Dendritic cell treated with granulocyte-macrophage colony-stimulating factor and Interleukin-4, amounts not matched to agents 40 ng/mL and 50 ng/mL, for 4 days (primary cell): ENCODE data around the gene ZPBP.
"Not testable (repeated sequence)": the region's sequence is repeated elsewhere in the genome, so short reads cannot be mapped to it uniquely, and the experiment has no call there.

ENCODE experiments used
- H3K27ac Mint-ChIP-seq: one replicate; pipeline ENCODE4 v1.8.0; 2022; ENCODE audit warnings: mild to moderate bottlenecking, mixed read lengths
- H3K27me3 Mint-ChIP-seq: one replicate; pipeline ENCODE4 v1.8.0; 2022; ENCODE audit warnings: mild to moderate bottlenecking, mixed read lengths
- H3K36me3 Mint-ChIP-seq: one replicate; pipeline ENCODE4 v1.8.0; 2022; ENCODE audit warnings: low read depth, mixed read lengths
- H3K4me1 Mint-ChIP-seq: one replicate; pipeline ENCODE4 v1.8.0; 2022; ENCODE audit warnings: low read depth, mixed read lengths
- H3K4me3 Mint-ChIP-seq: one replicate; pipeline ENCODE4 v1.8.0; 2022; ENCODE audit warnings: mild to moderate bottlenecking, moderate library complexity, mixed read lengths
- H3K9me3 Mint-ChIP-seq: one replicate; pipeline ENCODE4 v1.8.0; 2022; ENCODE audit warnings: mixed read lengths
- intact Hi-C: fragments of 100-400 bp; cut with micrococcal nuclease; formaldehyde crosslinking; loops from one replicate; pipeline ENCODE4 v1.15.0; 2022

Gene ZPBP

DNA sequence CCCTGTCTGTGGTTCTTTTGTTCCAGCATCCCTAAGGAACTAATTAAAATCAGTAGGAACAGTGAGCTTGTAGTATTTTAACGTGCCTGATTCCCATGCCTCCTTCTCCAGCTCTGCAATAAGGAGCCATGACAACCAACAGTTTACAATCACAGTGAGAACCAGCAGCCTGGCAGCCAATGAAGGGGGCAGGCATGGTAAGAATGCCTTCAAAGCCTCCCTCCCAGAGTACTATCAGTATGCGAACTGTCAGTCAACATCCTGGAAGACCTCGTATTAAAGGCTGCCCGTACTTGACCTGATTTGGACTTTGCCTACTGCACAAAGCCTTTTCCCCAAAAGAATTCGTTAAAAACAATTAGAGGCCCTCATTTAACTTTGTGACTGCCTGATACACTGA lies 7.7 kb downstream of the ZPBP start:
- intact Hi-C loops = no loop called here
- H3K27ac Mint-ChIP-seq = no peak overlapping the region
- no peaks in the 10 kb centered on the region for H3K4me1 Mint-ChIP-seq
- H3K9me3 Mint-ChIP-seq = no peaks in the 10 kb centered on the region
- H3K4me3 Mint-ChIP-seq = no peak overlapping the region
- no peaks in the 10 kb centered on the region for H3K27me3 Mint-ChIP-seq
- H3K36me3 Mint-ChIP-seq = no peaks in the 10 kb centered on the region

DNA sequence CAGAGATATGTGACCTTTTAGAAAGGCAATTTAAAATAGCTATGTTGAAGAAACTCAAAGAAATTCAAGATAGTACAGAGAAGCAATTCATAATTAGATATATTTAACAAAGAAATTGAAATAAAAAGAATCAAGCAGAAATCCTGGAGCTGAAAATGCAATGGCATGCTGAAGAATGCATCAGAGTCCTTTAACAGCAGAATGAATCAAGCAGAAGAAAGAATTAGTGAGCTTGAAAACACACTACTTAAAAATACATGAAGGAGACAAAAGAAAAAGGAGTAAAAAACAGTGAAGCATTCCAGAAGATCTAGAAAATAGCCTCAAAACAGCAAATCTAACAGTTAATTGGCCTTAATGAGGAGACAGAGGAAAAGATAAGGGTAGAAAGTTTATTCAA lies 20.0 kb downstream of the ZPBP start:
- intact Hi-C loops = no loop called here
- Mint-ChIP-seq H3K9me3 (peaks cover 17% of the 10 kb centered on the region), H3K4me3 (no peak overlapping the region), H3K36me3 (no peaks in the 10 kb centered on the region), H3K27me3 (peaks cover 2% of the 10 kb centered on the region), H3K4me1 (peaks cover 17% of the 10 kb centered on the region), H3K27ac (no peak overlapping the region)

DNA sequence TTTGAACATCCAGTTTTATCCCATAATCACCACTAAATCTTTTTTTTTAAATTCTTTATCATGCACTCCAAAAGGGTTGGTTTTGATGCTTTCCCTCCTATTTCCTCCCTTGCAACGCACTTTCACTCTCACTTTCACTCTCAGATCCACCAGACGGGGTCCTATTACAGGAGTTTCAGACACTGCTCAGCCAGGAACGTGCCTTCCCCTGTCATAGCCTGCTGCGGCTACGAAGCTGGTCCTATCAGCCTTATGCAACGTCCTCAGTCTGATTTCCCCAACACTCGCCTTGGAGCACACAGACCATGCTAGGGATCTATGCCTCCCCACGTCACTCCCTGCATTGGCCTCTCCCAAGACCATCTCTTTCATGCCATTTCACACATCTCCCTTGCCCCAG lies 23.4 kb downstream of the ZPBP start:
- H3K4me1 Mint-ChIP-seq = peaks cover 17% of the 10 kb centered on the region
- intact Hi-C loops = no loop called here
- peaks cover 17% of the 10 kb centered on the region for H3K9me3 Mint-ChIP-seq
- H3K27me3 Mint-ChIP-seq = no peaks in the 10 kb centered on the region
- H3K27ac Mint-ChIP-seq = peak overlapping the region; percentile 1
- H3K36me3 Mint-ChIP-seq = no peaks in the 10 kb centered on the region
- H3K4me3 Mint-ChIP-seq = peak overlapping the region; percentile 75

DNA sequence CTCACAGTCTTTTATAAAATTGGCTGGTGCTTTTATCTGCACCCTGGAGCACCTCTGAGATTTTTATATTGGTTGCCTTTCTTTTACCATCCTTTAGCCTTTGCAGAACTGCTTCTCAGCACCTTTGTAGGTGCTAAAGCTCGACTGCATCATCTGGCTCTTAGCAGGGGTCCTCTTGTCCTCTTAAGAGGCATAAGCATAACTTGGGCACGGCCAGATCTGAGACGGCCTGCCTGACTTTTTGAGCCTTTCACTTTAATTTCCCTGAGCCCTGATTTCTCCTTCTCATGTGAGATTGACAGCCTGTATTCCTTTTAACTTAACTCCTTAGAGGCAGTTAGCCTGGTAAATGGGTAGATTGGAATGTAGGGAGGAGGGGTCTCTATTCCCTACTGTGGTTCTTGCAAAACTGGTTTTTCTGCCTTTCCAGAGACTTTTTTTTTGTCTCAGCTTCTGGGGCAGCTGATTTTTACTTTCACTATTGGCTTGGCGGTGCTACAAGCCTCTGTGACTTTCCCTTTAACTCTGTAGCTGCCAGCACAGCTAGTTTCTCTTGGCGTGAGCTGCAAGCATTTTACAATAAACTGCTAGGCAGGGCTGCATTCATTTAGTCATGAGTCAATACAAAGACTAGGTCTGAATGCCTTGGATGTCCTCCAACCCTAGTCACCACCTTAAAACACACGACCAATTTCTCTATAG lies 24.0 kb downstream of the ZPBP start:
- Mint-ChIP-seq H3K4me3 (peak overlapping the region; percentile 75), H3K9me3 (peaks cover 19% of the 10 kb centered on the region), H3K4me1 (peaks cover 17% of the 10 kb centered on the region), H3K27me3 (no peaks in the 10 kb centered on the region), H3K36me3 (no peaks in the 10 kb centered on the region), H3K27ac (peak overlapping the region; percentile 1)
- intact Hi-C loops = no loop called here

DNA sequence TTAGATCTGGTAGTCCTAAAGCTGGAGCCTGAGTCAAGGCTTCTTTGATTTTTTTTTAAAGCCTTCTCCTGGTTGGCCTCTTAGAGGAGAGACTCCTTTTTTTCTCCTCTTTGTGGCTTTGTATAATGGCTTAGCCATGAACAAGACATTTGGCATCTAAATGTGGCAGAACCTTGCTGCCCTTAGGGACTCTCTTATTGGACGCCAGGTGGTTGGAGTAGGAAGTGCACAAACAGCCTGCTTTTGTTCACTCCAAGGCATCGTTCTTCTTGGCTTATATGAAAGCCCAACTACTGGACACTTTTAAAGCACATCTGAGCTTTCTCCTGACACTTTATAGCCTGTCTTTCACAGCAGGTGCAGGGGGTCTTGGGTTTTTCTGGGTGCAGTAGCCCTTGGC lies 25.0 kb downstream of the ZPBP start:
- Mint-ChIP-seq H3K4me1 (peaks cover 17% of the 10 kb centered on the region), H3K27me3 (no peaks in the 10 kb centered on the region), H3K4me3 (no peak overlapping the region), H3K27ac (no peak overlapping the region), H3K36me3 (no peaks in the 10 kb centered on the region), H3K9me3 (peaks cover 13% of the 10 kb centered on the region)
- intact Hi-C loops = no loop called here

DNA sequence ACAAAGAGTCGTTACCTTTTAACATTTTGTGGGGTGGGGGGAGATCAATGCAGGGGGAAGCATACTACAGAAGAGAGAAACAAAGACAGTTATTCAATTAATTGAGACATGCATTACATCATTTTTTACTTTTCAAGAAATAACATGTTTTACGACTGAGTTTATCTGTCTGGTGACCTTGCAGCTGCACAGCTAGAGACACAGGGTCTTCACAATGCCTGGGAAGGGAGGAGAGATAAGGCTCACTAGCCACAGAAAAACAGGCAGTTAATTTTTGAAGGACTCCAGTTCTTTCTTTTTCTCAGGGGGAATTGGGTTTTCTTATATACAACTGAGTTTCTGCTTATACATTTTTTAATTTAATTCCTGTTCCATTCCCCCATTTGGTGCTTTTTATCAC lies 30.1 kb downstream of the ZPBP start:
- Mint-ChIP-seq H3K9me3 (peaks cover 8% of the 10 kb centered on the region), H3K4me1 (no peaks in the 10 kb centered on the region), H3K27me3 (peaks cover 5% of the 10 kb centered on the region), H3K4me3 (no peak overlapping the region), H3K27ac (no peak overlapping the region), H3K36me3 (no peaks in the 10 kb centered on the region)
- intact Hi-C loops = no loop called here

DNA sequence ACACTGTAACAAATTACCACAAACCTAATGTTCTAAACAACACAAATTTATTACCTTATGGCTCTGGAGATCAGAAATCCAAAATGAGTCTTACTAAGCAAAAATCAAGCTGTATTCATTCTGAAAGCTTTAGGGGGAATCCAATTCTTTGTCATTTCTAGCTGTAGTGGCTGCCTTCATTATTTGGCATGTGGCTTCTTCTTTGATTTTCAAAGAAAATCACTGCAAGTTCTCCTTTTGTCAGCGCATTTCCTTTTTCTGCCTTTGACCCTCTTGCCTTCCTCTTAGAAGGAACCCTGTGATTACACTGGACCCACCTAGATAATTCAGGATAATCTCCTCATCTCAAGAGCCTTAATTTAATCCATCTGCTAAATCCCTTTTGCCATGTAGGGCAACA lies 36.9 kb downstream of the ZPBP start:
- intact Hi-C loops = no loop called here
- Mint-ChIP-seq H3K9me3 (no peaks in the 10 kb centered on the region), H3K4me3 (no peak overlapping the region), H3K4me1 (peaks cover 5% of the 10 kb centered on the region), H3K27ac (no peak overlapping the region), H3K27me3 (peaks cover 9% of the 10 kb centered on the region), H3K36me3 (no peaks in the 10 kb centered on the region)

DNA sequence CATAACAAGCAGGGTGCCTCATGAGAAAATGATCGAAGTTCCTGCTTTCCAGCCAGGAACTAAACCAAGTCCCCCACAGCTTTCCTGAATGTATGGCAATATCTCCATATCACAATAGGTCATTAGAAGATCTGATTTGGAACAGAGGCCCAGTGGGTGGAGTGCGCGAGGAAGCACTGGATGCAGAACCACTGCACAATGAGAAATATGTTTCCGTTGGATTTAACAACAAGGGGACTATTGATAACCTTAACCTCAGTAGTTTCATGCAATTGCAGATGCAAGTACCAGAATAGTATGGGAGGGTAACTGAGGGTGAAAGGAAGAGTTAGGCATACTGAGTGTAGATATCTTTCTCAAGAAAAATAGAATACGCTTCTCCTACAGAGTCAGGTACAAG lies 45.3 kb downstream of the ZPBP start:
- H3K4me1 Mint-ChIP-seq = no peaks in the 10 kb centered on the region
- no peak overlapping the region for H3K27ac Mint-ChIP-seq
- H3K9me3 Mint-ChIP-seq = no peaks in the 10 kb centered on the region
- no peak overlapping the region for H3K4me3 Mint-ChIP-seq
- no peaks in the 10 kb centered on the region for H3K27me3 Mint-ChIP-seq
- intact Hi-C loops = no loop called here
- no peaks in the 10 kb centered on the region for H3K36me3 Mint-ChIP-seq

DNA sequence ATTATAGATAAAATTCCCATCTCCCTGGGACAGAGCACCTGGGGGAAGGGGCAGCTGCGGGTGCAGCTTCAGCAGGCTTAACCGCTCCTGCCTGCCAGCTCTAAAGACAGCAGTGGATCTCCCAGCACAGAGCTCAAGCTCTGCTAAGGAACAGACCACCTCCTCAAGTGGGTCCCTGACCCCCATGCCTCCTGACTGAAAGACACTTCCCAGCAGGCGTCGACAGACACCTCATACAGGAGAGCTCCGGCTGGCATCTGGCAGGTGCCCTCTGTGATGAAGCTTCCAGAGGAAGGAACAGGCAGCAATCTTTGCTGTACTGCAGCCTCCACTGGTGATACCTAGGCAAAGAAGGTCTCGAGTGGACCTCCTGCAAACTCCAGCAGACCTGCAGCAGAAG lies 51.9 kb downstream of the ZPBP start:
- H3K27me3 Mint-ChIP-seq, H3K4me3 Mint-ChIP-seq, H3K9me3 Mint-ChIP-seq, H3K4me1 Mint-ChIP-seq, intact Hi-C loops, H3K36me3 Mint-ChIP-seq, H3K27ac Mint-ChIP-seq: not testable (repeated sequence)

DNA sequence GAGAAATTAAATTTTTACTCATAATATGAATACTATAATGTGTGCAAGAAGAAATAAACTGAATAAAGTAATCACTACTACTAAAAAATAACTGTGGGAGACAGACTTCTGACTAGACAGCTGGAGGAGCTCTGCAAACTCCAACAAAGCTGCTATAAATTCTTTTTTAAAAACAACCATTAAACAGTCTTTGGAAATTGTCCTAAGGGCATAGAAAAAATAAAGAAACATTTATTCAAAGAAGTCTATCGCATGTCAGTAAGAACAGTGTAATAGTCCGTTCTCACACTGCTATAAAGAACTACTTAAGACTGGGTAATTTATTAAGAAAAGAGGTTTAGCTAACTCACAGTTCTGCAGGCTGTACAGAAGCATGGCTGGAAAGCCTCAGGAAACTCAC lies 56.0 kb downstream of the ZPBP start:
- intact Hi-C loops = no loop called here
- Mint-ChIP-seq H3K36me3 (no peaks in the 10 kb centered on the region), H3K9me3 (no peaks in the 10 kb centered on the region)

DNA sequence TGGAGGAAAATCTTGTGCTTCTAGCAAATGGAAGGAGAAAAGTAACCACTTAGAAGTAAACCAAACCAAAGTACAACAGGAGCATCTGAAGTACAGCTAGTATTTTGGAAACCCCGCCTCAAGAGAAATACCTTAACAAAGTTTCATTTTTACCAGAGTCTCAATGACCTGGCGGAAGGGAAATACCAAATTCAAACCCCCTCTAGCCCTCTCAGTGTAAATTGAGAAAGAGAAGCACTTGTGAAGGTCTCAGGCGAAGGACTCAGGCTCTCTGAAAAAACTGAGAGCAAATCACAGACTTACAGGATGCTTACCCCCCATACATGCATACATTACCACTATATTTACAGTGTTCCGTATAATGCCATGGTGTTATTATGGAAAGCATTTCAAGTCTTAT lies 70.1 kb downstream of the ZPBP start:
- no peaks in the 10 kb centered on the region for H3K4me1 Mint-ChIP-seq
- H3K4me3 Mint-ChIP-seq = no peak overlapping the region
- no peak overlapping the region for H3K27ac Mint-ChIP-seq

More for the DNA sequence above, 56.0 kb downstream of the ZPBP start:
- no peaks in the 10 kb centered on the region for H3K4me1 Mint-ChIP-seq
- H3K4me3 Mint-ChIP-seq = no peak overlapping the region
- H3K27me3 Mint-ChIP-seq = no peaks in the 10 kb centered on the region
- H3K27ac Mint-ChIP-seq = no peak overlapping the region

DNA sequence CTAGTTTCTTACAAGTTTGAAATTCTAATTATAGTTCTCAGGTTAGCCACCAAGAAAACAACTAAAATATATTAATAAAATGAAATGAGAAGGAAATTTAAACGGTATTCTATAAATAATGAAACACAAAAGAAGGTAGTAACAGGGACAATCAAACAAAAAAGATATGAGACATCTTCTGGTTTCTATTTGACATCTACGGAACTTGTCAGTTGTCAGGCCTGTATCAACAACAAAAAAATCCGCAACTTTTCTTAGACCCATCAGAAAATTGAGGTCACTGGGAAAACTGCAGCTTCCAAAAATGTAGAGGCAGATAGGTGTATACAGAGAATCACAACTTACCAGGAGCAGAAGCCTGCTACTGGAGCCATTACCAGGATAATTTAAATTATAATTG lies 70.6 kb downstream of the ZPBP start:
- Mint-ChIP-seq H3K36me3 (no peaks in the 10 kb centered on the region), H3K27ac (no peak overlapping the region), H3K4me3 (no peak overlapping the region), H3K4me1 (no peaks in the 10 kb centered on the region), H3K27me3 (no peaks in the 10 kb centered on the region), H3K9me3 (no peaks in the 10 kb centered on the region)
- intact Hi-C loops = no loop called here

More for the DNA sequence above, 70.1 kb downstream of the ZPBP start:
- Mint-ChIP-seq H3K9me3 (no peaks in the 10 kb centered on the region), H3K27me3 (no peaks in the 10 kb centered on the region), H3K36me3 (no peaks in the 10 kb centered on the region)
- intact Hi-C loops = no loop called here

DNA sequence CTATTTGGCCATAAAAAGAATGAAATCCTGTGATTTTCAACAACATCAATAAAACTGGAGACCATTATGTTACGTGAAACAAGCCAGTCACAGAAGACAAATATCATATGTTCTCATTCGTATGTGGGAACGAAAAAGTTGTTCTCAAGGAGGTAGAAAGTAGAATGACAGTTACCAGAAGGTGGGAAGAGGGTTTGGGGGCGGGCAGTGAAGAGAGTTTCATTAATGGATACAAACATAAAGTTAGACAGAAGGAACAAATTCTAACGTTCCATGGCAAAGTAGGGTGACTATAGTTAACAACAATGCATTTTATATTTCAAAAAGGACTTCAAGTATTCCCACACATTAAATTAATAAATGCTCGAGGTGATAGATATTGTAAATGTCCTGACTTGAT lies 97.4 kb downstream of the ZPBP start:
- H3K27me3 Mint-ChIP-seq = no peaks in the 10 kb centered on the region
- intact Hi-C loops = no loop called here
- peaks cover 5% of the 10 kb centered on the region for H3K9me3 Mint-ChIP-seq
- no peaks in the 10 kb centered on the region for H3K4me1 Mint-ChIP-seq
- no peaks in the 10 kb centered on the region for H3K36me3 Mint-ChIP-seq
- H3K4me3 Mint-ChIP-seq = no peak overlapping the region
- no peak overlapping the region for H3K27ac Mint-ChIP-seq

DNA sequence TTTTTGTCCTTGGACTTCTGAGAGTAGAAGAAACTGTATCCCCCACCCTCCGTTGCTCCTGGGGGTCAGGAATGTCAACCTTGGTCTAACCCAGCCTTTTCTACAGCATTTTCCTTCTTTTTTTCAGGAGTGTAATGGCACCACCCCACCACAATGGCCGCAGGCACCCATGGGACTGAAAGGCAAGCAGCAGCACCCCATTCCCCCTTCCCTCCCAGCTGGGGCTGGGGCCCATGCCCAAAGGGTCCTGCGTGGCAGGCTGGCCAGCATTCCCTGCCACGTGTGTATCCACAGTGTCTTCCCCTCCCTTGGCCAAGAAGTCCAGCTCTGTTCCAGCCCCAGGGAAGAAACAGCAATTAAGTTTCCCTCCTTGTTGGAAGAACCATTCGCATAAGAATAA lies 106.9 kb downstream of the ZPBP start:
- H3K27me3 Mint-ChIP-seq = no peaks in the 10 kb centered on the region
- no peaks in the 10 kb centered on the region for H3K4me1 Mint-ChIP-seq
- intact Hi-C loops = no loop called here
- no peaks in the 10 kb centered on the region for H3K36me3 Mint-ChIP-seq
- peaks cover 15% of the 10 kb centered on the region for H3K9me3 Mint-ChIP-seq
- no peak overlapping the region for H3K4me3 Mint-ChIP-seq
- no peak overlapping the region for H3K27ac Mint-ChIP-seq

DNA sequence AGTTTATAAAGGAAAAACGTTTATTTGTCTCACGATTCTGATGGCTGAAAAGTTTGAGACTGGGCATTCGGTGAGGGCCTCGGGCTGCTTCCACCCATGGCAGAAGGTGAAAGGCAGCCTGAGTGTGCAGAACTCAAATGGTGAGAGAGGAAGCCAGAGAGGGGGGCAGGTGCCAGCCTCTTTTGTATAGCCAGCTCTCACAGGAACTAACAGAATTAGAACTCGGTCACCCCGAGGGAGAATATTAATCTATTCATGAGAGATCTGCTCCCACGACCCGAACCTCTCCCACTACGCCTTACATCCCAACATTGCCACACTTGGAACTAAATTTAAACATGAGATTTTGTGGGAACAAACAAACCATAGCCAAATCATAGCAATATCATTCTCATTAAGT lies 112.6 kb downstream of the ZPBP start:
- Mint-ChIP-seq H3K27me3 (no peaks in the 10 kb centered on the region), H3K4me3 (no peak overlapping the region), H3K4me1 (no peaks in the 10 kb centered on the region), H3K9me3 (no peaks in the 10 kb centered on the region), H3K36me3 (no peaks in the 10 kb centered on the region), H3K27ac (no peak overlapping the region)
- intact Hi-C loops = no loop called here
